Small intestine (tissue), 4 donors: Measurements from ENCODE around the gene MINAR1. TPM values are rescaled to one million over a fixed set of nuclear protein-coding genes. Genes with fewer than 3 reads are reported as not detected.

Experiments used
- polyA plus RNA-seq, 4 donors: library from polyadenylated mRNA; stranded (reverse) in 3 of 4; unstranded in 1 of 4; fragments of 200-250 nt in 3 of 4; fragments of 120-200 nt in 1 of 4; gene quantifications; one replicate each; pipeline versions ENCODE4 v1.2.1 to v1.2.3, GENCODE V29; 2013
- donor health status: healthy with polysubstance abuse.
- donor health status: Bipolar disorder and iron deficiency.
- donor health status: healthy.

Gene MINAR1
- polyA plus RNA-seq, 4 donors, result 0.16 to 0.43 TPM; not detected in 2

Other genes starting within 250 kb of the MINAR1 start
- under 1 TPM in 1 of 4 donors, not detected in 3; 0.01 TPM for gene ANKRD34C, start 149.6 kb upstream of the MINAR1 start, polyA plus RNA-seq
- gene TMED3, start 121.2 kb upstream of the MINAR1 start, polyA plus RNA-seq, result 100 to 1,000 TPM in 1 of 4 donors, 10 to 100 TPM in 3; 25.9 to 106 (median 44.8) TPM